ENCODE results near the gene SIK3.
A peak's percentile ranks its signal among the peaks of the same experiment; 100 is the strongest.
"Not testable (repeated sequence)": the region's sequence is repeated elsewhere in the genome, so short reads cannot be mapped to it uniquely, and the experiment has no call there.

SIK3 gene

DNA sequence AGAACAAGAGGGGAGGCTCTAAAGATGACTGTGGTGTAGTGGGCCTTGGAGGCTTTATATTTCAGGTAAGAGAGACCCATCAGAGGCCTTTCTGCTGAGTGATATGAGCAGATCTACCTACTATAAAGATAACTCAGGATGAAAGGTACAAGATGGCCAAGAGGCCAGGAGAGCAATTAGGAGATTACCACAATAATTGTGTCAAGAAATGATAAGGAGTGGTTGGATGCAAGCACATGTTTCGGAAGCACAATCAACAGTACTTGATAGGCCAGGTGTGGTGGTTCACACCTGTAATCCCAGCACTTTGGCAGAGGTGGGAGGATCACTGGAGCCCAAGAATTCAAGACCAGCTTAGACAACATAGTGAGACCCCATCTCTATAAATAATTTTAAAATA is 43.8 kb downstream of the SIK3 start:
- no peak for DNase-seq (ENCODE audit: low read depth)
- no peak for TF ChIP-seq CTCF (conservative IDR thresholded peaks at IDR 0.05; ENCODE audit: low read depth, low read length)
- H3K4me3 ChIP-seq (ENCODE audit: low read depth, low read length): no peak overlapping the region

- no peak for TF ChIP-seq CTCF (conservative IDR thresholded peaks at IDR 0.05; ENCODE audit: low read depth, low read length)
- DNase-seq (ENCODE audit: low read depth): no peak
These were observed 45.8 kb downstream of the SIK3 start for GRCh38 chr11:117052196-117053149.

DNA sequence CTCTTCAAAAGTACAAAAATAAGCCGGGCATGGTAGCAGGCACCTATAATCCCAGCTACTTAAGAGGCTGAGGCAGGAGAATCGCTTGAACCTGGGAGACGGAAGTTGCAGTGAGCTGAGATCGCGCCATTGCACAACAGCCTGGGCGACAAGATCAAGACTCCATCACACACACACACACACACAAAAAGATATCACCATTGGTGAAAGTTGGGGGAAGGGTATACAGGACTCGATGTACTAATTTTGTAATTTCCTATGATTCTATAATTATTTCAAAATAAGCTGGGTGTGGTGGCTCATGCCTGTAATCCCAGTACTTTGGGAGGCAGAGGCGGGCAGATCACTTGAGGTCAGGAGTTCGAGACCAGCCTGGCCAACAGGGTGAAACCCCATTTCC is 48.1 kb downstream of the SIK3 start:
- not testable (repeated sequence) for H3K4me3 ChIP-seq (ENCODE audit: low read depth, low read length); DNase-seq (ENCODE audit: low read depth)

More at GRCh38 chr11:117052196-117053149, 45.8 kb downstream of the SIK3 start:
- H3K4me3 ChIP-seq (ENCODE audit: low read depth, low read length): no peak overlapping the region

GRCh38 chr11:117046627-117047026 is 51.6 kb downstream of the SIK3 start:
- H3K4me3 ChIP-seq (ENCODE audit: low read depth, low read length); DNase-seq (ENCODE audit: low read depth): not testable (repeated sequence)

DNA sequence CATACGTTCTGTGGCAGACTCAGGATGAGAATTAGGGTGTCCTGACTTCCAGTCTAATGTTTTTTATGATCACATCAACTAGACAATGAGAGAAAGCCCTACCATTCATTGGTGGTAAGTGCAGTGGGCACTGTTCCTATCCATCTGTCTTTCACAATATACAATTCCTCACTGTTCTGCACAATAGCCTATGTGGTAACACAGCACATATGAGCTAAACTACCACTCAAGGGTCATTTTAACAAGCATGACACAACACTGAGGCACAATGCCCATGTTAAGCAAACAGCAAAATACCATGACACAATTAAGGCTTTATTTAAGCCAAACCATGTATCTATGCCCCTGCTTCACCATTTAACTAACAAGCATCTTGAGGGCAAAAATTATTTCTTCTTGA is 52.3 kb downstream of the SIK3 start:
- TF ChIP-seq CTCF (conservative IDR thresholded peaks at IDR 0.05; ENCODE audit: low read depth, low read length): no peak
- no peak for DNase-seq (ENCODE audit: low read depth)
- H3K4me3 ChIP-seq (ENCODE audit: low read depth, low read length): no peak overlapping the region

DNA sequence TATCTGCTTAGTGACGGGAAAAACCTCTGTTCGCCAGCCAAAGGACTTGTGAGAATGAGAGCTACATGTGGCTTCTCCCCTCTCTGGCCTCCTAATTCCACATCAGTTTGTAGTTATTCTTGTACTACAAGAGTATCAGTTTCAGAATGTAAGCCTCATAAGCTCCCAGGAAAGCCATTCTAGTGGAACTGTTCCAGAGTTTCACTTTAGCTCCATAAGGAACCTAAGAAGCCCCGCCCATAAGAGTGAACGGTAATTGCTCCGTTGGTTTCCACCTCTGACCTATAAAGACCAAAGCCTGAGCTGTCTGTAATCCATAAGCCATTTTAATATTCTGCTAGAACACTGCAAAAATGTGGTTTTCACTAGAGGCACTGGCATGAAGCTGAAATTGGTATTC is 53.0 kb downstream of the SIK3 start:
- H3K4me3 ChIP-seq (ENCODE audit: low read depth, low read length): no peak overlapping the region
- peak; percentile 72 for DNase-seq (ENCODE audit: low read depth)
- no peak for TF ChIP-seq CTCF (conservative IDR thresholded peaks at IDR 0.05; ENCODE audit: low read depth, low read length)

DNA sequence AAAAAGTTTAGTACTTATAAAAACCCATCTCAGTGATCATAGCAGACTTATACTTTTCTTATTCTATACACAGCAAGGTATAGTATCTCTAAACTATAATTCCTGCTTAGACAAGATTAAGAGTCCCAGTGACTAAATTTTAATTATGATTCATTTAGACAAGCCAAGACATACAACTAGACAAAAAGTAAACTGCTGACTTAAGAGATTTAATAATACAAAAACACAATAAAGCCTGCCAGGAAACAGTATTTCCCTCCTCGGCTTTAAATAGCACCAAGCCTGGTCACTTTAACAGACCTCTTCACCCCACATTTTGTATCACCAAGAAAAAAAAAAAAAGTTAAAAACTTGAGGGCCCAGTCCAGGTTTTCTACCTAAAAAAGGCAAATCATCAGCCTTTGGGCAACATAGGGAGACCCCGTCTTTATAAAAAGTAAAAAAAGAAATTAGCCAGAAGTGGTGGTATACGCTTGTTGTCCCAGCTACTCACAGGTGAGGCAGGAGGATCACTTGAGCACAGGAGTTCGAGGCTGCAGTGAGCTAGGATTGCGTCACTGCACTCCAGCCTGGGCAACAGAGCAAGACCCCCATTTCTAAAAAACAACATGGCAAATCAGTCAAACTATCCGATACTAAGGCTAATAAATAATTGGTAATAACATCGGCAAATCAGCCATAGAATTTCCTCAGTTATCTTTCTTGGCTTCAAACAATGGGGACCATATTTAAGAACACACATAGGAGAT is 53.8 kb downstream of the SIK3 start:
- no peak overlapping the region for H3K4me3 ChIP-seq (ENCODE audit: low read depth, low read length)
- no peak for TF ChIP-seq CTCF (conservative IDR thresholded peaks at IDR 0.05; ENCODE audit: low read depth, low read length)
- DNase-seq (ENCODE audit: low read depth): no peak
